Globus pallidus (tissue), 1 donor: ENCODE data around the gene SYCN.

Source experiments
- DNase-seq: peaks from one replicate; pipeline ENCODE4 v3.0.0-alpha.2; 2015; ENCODE audit warnings: low spot score

SYCN gene

GRCh38 chr19:39171479-39172465 lies 32.3 kb downstream of the SYCN start:
- DNase-seq: no peak

- DNase-seq: no peak
Measured at GRCh38 chr19:39170386-39171231, 33.5 kb downstream of the SYCN start.

DNA sequence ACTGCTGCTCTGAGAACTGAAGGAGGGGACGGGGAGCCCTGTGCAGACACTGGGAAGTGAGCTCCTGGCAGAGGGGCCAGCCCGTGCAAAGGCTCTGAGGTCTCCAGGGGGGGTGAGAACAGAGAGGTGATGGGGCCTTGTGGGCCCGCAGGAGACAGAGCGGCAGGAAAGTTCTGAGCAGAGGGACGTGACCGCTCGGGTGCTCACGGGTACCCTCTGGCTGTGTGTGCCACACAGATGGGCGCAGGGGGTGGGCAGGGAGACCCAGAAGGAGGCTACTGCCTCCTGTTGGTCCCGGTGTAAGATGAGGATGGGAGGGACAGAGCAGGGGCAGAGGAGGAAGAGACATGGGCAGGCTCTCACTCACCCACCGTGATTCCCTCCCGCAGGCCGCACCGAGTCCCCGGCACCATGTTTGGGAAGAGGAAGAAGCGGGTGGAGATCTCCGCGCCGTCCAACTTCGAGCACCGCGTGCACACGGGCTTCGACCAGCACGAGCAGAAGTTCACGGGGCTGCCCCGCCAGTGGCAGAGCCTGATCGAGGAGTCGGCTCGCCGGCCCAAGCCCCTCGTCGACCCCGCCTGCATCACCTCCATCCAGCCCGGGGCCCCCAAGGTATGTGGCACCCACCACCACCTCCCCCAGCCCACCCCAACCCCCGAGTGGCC lies 34.8 kb downstream of the SYCN start:
- DNase-seq: no peak

- DNase-seq: no peak
Measured at GRCh38 chr19:39168258-39169142, 35.6 kb downstream of the SYCN start.

DNA sequence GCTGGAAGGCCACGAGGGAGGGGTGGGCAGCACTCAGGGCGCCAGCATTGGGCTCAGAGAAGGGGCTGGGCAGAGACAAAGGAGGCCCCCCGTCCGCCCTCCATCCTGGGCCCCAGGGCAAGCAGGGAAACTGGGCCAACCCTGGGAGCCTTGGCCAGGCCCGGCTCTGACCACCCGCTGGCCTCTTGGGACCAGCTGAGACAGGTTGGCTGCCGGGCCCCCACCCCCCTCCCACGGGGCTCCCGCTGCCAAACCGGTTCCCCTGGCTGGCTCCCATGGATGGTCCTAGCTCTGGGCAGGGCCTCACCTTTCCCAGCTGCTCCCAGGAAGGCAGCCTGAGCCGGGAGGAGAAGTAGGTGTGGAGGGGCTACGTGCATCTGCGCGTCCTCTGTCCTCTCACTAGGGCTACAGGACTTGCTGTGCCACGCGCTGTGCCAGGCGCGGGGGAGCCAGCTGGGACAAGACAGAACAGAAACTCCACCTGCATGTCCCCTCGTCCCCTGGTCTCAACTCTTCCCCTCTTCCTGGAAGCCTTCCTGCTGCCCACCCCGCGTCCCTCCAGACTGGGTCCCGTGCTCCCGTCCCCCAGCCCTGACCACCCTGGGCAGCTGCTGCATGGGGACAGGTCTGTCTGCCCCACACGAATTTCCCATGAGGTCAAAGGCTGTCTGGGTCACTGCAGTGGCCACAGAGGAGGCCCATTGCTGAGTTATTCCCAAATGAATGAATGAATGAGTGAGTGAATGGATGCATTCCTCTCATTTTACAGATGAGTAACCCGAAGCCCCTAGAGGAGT lies 36.4 kb downstream of the SYCN start:
- DNase-seq: no peak

DNA sequence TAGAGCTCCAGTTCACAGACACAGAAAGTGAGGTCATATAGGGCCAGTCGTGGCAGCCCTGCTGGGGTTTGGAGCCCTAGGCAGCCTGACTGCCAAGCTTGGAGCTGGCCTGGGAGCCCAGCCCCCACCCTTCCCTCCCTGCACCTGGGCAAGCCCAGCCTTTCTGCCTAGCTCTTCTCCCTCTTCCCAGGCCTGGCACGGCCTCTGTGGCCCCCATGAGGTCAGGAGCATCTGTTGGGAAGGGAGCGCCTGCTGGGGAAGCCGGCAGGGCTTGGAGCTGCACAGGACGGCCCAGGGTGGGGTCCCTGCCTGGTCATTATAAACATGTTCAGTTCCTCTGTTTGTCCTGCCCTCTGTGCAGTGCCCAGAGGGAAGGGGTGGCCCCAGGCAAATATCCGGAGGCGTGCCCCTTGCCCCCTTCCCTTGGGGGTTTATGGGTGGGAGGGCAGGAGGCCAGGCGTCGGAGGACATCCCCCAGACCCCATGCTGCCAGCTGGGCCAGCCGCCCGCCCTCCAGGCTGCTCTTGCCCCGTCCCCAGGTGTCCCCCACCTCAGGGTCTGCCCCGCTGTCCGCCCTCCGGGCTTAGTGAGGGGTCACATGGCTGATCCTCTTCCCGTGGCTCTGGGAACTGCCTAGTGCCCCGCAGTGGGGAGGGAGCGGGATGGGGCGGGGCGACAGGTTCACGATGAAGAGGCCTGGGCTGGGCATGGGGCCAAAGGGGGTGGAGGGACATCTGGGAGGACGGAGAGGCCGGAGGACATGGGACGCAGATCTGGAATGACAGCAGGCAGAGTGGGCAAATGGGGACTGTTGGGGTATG lies 37.3 kb downstream of the SYCN start:
- no peak for DNase-seq

DNA sequence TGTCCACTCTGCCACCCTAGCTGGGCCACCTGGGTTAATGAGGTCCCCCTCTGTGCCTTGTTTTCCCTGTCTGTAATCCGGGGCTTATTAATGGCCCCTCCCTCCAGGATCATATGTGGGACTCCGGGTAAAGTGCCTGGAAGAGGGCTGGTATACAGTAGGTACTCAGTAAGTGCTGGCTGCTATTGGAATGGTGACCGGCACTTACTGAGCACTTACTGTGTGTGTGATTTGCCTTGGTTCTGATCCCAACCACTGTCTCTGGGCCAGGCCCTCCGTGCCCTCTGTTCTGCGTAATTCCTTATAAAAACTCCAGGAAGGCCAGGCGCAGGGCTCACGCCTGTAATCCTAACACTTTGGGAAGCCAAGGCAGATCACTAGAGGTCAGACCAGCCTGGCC lies 38.2 kb downstream of the SYCN start:
- no peak for DNase-seq

- DNase-seq: no peak
Measured at GRCh38 chr19:39164289-39164688, 39.8 kb downstream of the SYCN start.

GRCh38 chr19:39163621-39164020 lies 40.4 kb downstream of the SYCN start:
- no peak for DNase-seq

DNA sequence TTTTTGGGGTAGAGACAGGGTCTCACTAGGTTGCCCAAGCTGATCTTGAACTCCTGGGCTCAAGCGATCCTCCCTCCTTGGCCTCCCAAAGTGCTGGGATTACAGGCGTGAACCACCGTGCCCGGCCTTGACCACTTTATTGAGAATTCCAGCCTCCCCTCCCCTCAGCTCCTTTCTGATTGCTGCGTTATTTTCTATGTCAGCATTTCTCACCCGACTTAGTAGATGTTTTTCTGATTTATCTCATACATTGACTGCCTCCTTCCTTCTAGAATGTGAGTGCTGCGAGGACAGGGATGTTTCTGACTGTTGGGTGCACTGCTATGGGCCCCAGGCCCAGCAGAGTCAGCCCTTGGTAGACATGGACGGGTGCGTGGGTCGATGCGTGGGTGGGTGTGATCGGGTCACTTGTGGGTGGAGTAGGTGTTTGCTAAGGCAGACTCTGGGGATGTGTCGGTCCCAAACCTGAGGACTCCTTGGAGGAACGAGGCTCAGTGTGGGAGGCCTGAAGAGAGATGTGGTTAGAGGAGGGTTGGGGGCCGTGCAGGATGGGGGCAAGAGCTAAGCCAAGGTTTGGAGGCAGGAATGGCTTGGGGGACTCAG lies 41.5 kb downstream of the SYCN start:
- DNase-seq: no peak

GRCh38 chr19:39160889-39161672 lies 43.0 kb downstream of the SYCN start:
- DNase-seq: no peak

- no peak for DNase-seq
Measured at GRCh38 chr19:39160523-39160861, 43.6 kb downstream of the SYCN start.

DNA sequence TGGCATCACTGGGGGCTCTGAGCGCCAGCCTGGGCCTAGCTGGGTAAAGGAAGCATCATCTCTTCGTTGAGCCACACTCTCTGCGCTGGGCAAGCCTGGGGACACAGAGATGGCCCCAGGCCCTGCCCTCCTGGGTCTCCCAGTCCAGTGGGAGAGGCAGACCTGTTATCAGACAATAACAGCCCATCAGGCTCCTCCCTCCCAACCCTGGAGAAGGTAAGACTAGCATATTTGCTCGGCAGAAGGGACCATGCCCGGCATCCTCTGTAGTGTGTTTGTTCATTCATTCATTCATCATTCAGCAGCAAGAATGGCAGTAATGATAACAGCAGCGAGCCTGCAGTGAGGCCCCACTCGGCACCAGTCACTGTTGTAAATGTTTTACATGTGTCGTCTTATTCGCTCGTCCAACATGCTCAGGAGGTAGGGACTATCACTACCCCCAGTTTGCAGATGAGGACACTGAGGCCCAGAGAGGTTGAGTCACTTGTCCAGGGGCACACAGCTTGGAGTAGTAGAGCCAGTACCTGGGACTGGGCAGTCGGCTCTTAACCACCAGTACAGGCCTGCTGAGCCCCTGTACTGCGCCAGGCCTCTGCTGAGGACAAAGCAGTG lies 45.3 kb downstream of the SYCN start:
- no peak for DNase-seq

DNA sequence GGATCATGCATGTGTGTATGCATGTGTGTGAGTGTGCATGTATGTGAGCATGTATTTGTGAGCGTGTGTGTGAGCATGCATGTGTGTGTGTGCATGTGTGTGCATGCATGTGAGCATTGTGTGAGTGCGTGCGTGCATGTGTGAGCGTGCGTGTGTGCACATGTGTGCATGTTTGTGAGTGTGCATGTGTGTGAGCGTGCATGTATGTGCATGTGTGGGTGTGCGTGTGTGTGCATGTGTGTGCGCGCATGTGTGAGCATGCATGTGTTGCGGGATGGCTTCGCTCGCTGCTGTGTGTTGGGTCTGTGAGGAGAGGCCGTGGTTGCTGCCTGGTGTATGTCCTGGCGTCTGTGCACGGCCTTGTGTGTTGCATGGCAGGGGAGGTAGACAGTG lies 46.1 kb downstream of the SYCN start:
- DNase-seq: no peak

DNA sequence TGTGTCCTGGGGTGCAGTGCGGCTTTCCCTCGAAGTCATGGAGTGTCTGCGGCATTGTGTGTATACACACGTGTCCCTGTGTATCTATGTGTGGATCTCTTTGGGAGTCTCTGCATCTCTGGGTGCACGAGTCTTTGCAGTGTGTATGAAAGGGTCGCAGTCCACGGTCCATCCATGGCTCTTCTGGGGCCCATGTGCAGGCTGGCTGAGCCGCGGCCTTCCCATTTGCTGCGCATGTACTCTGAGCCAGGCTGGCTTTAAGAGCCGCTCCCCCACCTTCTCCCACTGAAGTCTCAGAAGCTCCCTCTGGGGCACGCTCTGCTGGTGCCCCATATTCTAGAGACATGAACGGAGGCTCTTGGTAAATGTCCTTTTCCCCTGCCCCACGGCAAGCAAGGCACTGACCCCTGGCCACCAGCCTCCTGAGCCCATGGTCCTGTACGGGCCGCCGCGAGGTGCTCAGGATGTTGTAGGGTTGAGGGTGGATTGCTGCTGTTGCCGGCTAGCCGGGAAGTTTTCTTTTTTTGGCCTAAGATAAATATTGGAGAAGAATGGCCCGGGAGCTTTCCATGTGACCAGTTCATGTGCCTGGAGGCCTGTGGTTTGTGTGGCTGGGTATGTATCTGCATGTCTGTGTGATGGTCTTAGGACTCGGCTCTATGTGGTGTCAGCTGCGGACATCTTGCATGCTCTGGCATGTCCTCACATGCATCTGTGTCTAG lies 46.6 kb downstream of the SYCN start:
- DNase-seq: no peak

GRCh38 chr19:39156326-39157230 lies 47.5 kb downstream of the SYCN start:
- DNase-seq: no peak
